SU-DHL-6 (cell line): ENCODE data around the gene EDAR.

ENCODE experiments used
- H2AFZ ChIP-seq: fragments of 200-600 bp; sonication (generic); 2 replicates; pipeline ENCODE4 v1.6.1; 2014; ENCODE audit warnings: low read depth, mild to moderate bottlenecking, moderate library complexity, mixed read lengths, antibody characterized with exemption, low read length; ENCODE audit not compliant: severe bottlenecking
- H3F3A ChIP-seq: fragments of 200-600 bp; shearing (Covaris generic); 2 replicates; pipeline ENCODE4 v1.6.0; 2016; ENCODE audit warnings: antibody characterized with exemption, mild to moderate bottlenecking; ENCODE audit not compliant: insufficient read depth
- H3K27ac ChIP-seq: fragments of 200-600 bp; sonication (generic); 2 replicates; pipeline ENCODE4 v1.5.1; 2016; ENCODE audit warnings: low read depth, mild to moderate bottlenecking, low read length, moderate library complexity, mixed read lengths
- H3K27me3 ChIP-seq: fragments of 200-600 bp; sonication (generic), shearing (Covaris generic); 2 replicates; pipeline ENCODE4 v1.6.0; 2014; ENCODE audit warnings: mild to moderate bottlenecking, low read length
- H3K36me3 ChIP-seq: fragments of 200-600 bp; sonication (generic); 2 replicates; pipeline ENCODE4 v1.6.1; 2014; ENCODE audit warnings: mild to moderate bottlenecking, low read length, mixed read lengths
- H3K4me2 ChIP-seq: fragments of 300-600, 200-600 bp; shearing (Covaris generic), sonication (generic); 2 replicates; pipeline ENCODE4 v1.6.0; 2014; ENCODE audit warnings: low read length, low read depth, mild to moderate bottlenecking; ENCODE audit not compliant: poor library complexity, severe bottlenecking
- H3K4me3 ChIP-seq: fragments of 200-600 bp; sonication (generic); 2 replicates; pipeline ENCODE4 v1.5.1; 2014; ENCODE audit warnings: antibody characterized with exemption, low read length, mild to moderate bottlenecking, mixed read lengths; ENCODE audit not compliant: insufficient read depth, poor library complexity, severe bottlenecking
- H3K79me2 ChIP-seq: fragments of 200-600 bp; sonication (generic); 2 replicates; pipeline ENCODE4 v1.6.1; 2014; ENCODE audit warnings: mild to moderate bottlenecking, low read length, moderate library complexity; ENCODE audit not compliant: insufficient read depth
- H3K9ac ChIP-seq: fragments of 200-600 bp; sonication (generic); 2 replicates; pipeline ENCODE4 v1.7.0; 2014; ENCODE audit warnings: mild to moderate bottlenecking, low read length
- H3K9me2 ChIP-seq: fragments of 200-600 bp; sonication (generic); replicated peaks from 2 replicates; pipeline ENCODE4 v1.6.1; 2014; ENCODE audit warnings: low read length; ENCODE audit not compliant: insufficient read depth
- H3K9me3 ChIP-seq: fragments of 200-600 bp; sonication (generic); 2 replicates; pipeline ENCODE4 v1.6.1; 2014; ENCODE audit warnings: low read length, mixed read lengths; ENCODE audit not compliant: insufficient read depth
- H4K20me1 ChIP-seq: fragments of 200-600 bp; sonication (generic); 2 replicates; pipeline ENCODE4 v1.6.1; 2014; ENCODE audit warnings: low read depth, mild to moderate bottlenecking, antibody characterized with exemption, low read length, moderate library complexity, mixed read lengths
- EZH2phosphoT487 ChIP-seq: fragments of 200-600 bp; sonication (generic), shearing (Covaris generic); conservative IDR thresholded peaks from 2 replicates; pipeline ENCODE4 v1.6.1; 2018; ENCODE audit warnings: mild to moderate bottlenecking, antibody characterized with exemption, low read length, moderate library complexity, mixed read lengths
- TF ChIP-seq, protein P1 (sequence below): fragments of 200-600 bp; sonication (generic); IDR thresholded peaks from one replicate; pipeline ENCODE4 v1.5.1; 2017; ENCODE audit warnings: antibody characterized with exemption, mild to moderate bottlenecking, low read length, moderate library complexity; ENCODE audit not compliant: insufficient read depth, poor library complexity, severe bottlenecking

Gene EDAR

DNA sequence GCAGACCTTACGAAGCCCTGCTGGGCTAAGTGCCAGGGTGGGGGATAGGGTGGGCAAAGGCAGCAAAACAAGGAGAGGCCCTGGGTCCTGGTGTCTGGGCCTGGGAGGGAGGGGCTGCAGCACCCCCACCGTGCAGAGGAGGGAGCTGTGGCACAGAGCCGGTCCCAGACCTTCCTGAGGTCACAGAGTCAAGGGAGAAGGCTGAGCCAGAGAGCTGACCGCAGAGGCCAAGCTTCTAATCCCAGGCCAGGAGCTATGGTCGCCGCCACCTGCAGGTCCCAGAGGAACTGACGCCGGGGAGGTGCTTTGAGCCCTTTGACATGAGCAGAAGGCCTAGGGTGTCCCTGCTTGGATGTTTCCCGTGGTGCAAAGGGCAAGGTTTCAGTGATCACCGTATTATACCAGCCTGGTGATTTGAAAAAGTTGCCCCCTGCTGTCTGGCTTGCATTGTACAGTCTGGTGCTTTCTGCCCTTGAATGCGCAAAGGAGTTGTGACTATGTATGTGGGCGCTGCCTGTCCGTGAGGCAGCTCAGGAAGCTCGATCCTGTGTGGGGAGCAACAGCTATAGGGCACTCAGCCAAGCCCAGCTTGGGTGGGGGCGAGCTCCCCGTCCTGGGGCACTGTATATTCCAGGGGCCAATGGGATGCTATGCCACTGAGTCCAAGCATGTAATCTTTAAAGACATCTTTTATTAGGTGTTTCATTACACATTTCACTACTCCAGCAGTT is 44.3 kb downstream of the EDAR start:
- Histone ChIP-seq H3F3A (no peaks in the 10 kb centered on the region), H3K27me3 (no peaks in the 10 kb centered on the region)

DNA sequence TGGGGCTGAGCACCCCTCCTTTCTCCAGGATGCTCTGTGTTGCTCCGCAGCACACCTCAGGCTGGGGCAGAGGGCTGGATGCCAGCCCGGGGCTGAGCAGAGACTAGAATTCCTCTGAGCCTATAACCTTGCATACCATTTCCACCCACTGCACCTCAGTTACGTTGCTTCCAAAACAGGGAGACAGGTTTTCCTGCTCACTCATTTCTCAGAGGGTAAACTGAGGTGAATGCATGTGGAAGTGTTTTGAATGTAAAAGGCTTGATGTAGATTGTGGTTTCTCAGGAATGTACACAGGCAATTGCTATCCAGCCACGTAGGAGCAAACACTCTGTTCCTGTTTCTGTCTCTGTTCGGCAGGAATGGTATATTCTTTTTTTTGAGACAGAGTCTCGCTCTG is 45.3 kb downstream of the EDAR start:
- Histone ChIP-seq H4K20me1 (no peaks in the 10 kb centered on the region), H3K79me2 (no peaks in the 10 kb centered on the region), H3K27ac (no peak overlapping the region), H3K36me3 (no peaks in the 10 kb centered on the region), H3K27me3 (no peaks in the 10 kb centered on the region), H3K4me3 (no peak overlapping the region), H2AFZ (no peak overlapping the region), H3F3A (no peaks in the 10 kb centered on the region), H3K9me2 (no peaks in the 10 kb centered on the region), H3K9ac (no peak overlapping the region), H3K9me3 (peaks cover 19% of the 10 kb centered on the region; the same call in 1 of the 2 replicates), H3K4me2 (no peak overlapping the region)
- TF ChIP-seq, protein P1, sequence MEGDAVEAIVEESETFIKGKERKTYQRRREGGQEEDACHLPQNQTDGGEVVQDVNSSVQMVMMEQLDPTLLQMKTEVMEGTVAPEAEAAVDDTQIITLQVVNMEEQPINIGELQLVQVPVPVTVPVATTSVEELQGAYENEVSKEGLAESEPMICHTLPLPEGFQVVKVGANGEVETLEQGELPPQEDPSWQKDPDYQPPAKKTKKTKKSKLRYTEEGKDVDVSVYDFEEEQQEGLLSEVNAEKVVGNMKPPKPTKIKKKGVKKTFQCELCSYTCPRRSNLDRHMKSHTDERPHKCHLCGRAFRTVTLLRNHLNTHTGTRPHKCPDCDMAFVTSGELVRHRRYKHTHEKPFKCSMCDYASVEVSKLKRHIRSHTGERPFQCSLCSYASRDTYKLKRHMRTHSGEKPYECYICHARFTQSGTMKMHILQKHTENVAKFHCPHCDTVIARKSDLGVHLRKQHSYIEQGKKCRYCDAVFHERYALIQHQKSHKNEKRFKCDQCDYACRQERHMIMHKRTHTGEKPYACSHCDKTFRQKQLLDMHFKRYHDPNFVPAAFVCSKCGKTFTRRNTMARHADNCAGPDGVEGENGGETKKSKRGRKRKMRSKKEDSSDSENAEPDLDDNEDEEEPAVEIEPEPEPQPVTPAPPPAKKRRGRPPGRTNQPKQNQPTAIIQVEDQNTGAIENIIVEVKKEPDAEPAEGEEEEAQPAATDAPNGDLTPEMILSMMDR, result no peak
- TF ChIP-seq EZH2phosphoT487, result no peak

More for the DNA sequence above, 44.3 kb downstream of the EDAR start:
- Histone ChIP-seq H3K4me2 (no peak overlapping the region), H3K9me2 (no peaks in the 10 kb centered on the region), H2AFZ (no peak overlapping the region), H3K9ac (no peak overlapping the region), H3K36me3 (no peaks in the 10 kb centered on the region), H3K4me3 (no peak overlapping the region), H3K27ac (no peak overlapping the region), H3K79me2 (no peaks in the 10 kb centered on the region), H4K20me1 (no peaks in the 10 kb centered on the region), H3K9me3 (peaks cover 19% of the 10 kb centered on the region; the same call in 1 of the 2 replicates)
- TF ChIP-seq, protein P1, result no peak

DNA sequence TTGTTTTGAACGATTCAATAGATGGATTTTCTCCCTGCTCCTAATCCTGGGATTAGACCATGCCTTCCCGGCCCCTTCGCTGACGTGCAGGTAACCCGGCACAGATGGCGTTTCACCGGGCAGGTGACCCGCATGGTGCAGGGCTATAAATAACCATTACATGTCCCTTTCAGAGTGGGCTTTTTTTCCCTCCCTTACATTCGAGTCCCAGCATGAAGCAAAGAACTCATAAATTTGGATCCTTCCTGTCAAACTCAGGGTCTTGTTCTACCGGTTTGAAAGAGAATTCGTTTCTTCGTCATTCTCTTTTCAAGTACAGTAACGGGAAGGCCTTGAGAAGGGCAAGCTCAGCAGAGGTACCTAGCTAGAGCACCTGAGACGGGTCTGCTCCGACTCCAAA is 46.1 kb downstream of the EDAR start:
- no peaks in the 10 kb centered on the region for H3K79me2 ChIP-seq
- H3K9ac ChIP-seq, result no peak overlapping the region
- no peak overlapping the region for H3K27ac ChIP-seq
- H3F3A ChIP-seq, result no peaks in the 10 kb centered on the region
- no peaks in the 10 kb centered on the region for H3K36me3 ChIP-seq
- TF ChIP-seq, protein P1, result no peak
- H4K20me1 ChIP-seq, result no peaks in the 10 kb centered on the region
- no peak overlapping the region for H3K4me3 ChIP-seq
- H3K9me2 ChIP-seq, result no peaks in the 10 kb centered on the region
- no peak overlapping the region for H2AFZ ChIP-seq
- peaks cover 19% of the 10 kb centered on the region; the same call in 1 of the 2 replicates for H3K9me3 ChIP-seq
- no peaks in the 10 kb centered on the region for H3K27me3 ChIP-seq
- H3K4me2 ChIP-seq, result no peak overlapping the region
